ENCODE results near the gene BATF. TPM values are rescaled to one million over a fixed set of nuclear protein-coding genes. Genes with fewer than 3 reads are reported as not detected.
"Not testable (repeated sequence)": the region's sequence is repeated elsewhere in the genome, so short reads cannot be mapped to it uniquely, and the experiment has no call there.

Gene BATF
- not detected in 2 replicates for total RNA-seq
- long read RNA-seq: 0 reads

- H3K27me3 Mint-ChIP-seq (ENCODE audit: low read depth): peaks cover 4% of the 10 kb centered on the region
- no peak for TF ChIP-seq CTCF (conservative IDR thresholded peaks at IDR 0.05)
- H3K36me3 Mint-ChIP-seq (ENCODE audit: low read depth): no peaks in the 10 kb centered on the region
- no peak within 1 kb of the TSS for H3K27ac Mint-ChIP-seq (ENCODE audit: unreplicated experiment)
- no peak within 1 kb of the TSS for H3K4me3 Mint-ChIP-seq
- H3K4me1 Mint-ChIP-seq: no peaks in the 10 kb centered on the region
- H3K9me3 Mint-ChIP-seq: no peaks in the 10 kb centered on the region
- DNase-seq (ENCODE audit: low read depth, low spot score): no peak
Observed at GRCh38 chr14:75522224-75522982, at the start of gene BATF. Gene BATF, plus strand, starts transcription at chr14:75522469. Its CDS starts 214 bp downstream, at chr14:75522683.

- not testable (repeated sequence) for H3K36me3 Mint-ChIP-seq (ENCODE audit: low read depth); DNase-seq (ENCODE audit: low read depth, low spot score); H3K4me1 Mint-ChIP-seq; H3K4me3 Mint-ChIP-seq; H3K27ac Mint-ChIP-seq (ENCODE audit: unreplicated experiment); H3K27me3 Mint-ChIP-seq (ENCODE audit: low read depth); H3K9me3 Mint-ChIP-seq
Observed at GRCh38 chr14:75474127-75474526, 48.1 kb upstream of the BATF start.

GRCh38 chr14:75476274-75476995, 45.8 kb upstream of the BATF start:
- no peak for DNase-seq (ENCODE audit: low read depth, low spot score)
- no peaks in the 10 kb centered on the region for H3K9me3 Mint-ChIP-seq
- H3K36me3 Mint-ChIP-seq (ENCODE audit: low read depth): no peaks in the 10 kb centered on the region
- H3K4me3 Mint-ChIP-seq: no peak overlapping the region
- no peaks in the 10 kb centered on the region for H3K27me3 Mint-ChIP-seq (ENCODE audit: low read depth)
- H3K27ac Mint-ChIP-seq (ENCODE audit: unreplicated experiment): no peak overlapping the region
- TF ChIP-seq CTCF (conservative IDR thresholded peaks at IDR 0.05): no peak
- H3K4me1 Mint-ChIP-seq: peaks cover 5% of the 10 kb centered on the region

- no peak for DNase-seq (ENCODE audit: low read depth, low spot score)
- no peaks in the 10 kb centered on the region for H3K9me3 Mint-ChIP-seq
- no peaks in the 10 kb centered on the region for H3K36me3 Mint-ChIP-seq (ENCODE audit: low read depth)
- H3K4me3 Mint-ChIP-seq: no peak overlapping the region
- no peak for TF ChIP-seq CTCF (conservative IDR thresholded peaks at IDR 0.05)
- no peak overlapping the region for H3K27ac Mint-ChIP-seq (ENCODE audit: unreplicated experiment)
- H3K27me3 Mint-ChIP-seq (ENCODE audit: low read depth): no peaks in the 10 kb centered on the region
- peaks cover 5% of the 10 kb centered on the region for H3K4me1 Mint-ChIP-seq
Observed at GRCh38 chr14:75477881-75478280, 44.4 kb upstream of the BATF start.

- no peak for TF ChIP-seq CTCF (conservative IDR thresholded peaks at IDR 0.05)
- Mint-ChIP-seq H3K4me3 (no peak overlapping the region), H3K27ac (ENCODE audit: unreplicated experiment) (no peak overlapping the region), H3K9me3 (no peaks in the 10 kb centered on the region), H3K4me1 (peaks cover 5% of the 10 kb centered on the region), H3K27me3 (ENCODE audit: low read depth) (no peaks in the 10 kb centered on the region), H3K36me3 (ENCODE audit: low read depth) (no peaks in the 10 kb centered on the region)
- DNase-seq (ENCODE audit: low read depth, low spot score): no peak
Observed at GRCh38 chr14:75479770-75480600, 42.3 kb upstream of the BATF start.
